Stimulated activated CD4-positive, alpha-beta T cell treated with anti-CD3 and anti-CD28 coated beads, TNF-alpha, amount 100 ng/mL, for 48 hours (primary cell): ENCODE data around the gene CACNB2.
"Not testable (repeated sequence)": the region's sequence is repeated elsewhere in the genome, so short reads cannot be mapped to it uniquely, and the experiment has no call there.

Experiments used
- DNase-seq, 3 donors: peaks; one replicate each; pipeline ENCODE4 v3.0.0-alpha.2; 2020; ENCODE audit warnings: low read depth in 3 of 3

CACNB2 gene

DNA sequence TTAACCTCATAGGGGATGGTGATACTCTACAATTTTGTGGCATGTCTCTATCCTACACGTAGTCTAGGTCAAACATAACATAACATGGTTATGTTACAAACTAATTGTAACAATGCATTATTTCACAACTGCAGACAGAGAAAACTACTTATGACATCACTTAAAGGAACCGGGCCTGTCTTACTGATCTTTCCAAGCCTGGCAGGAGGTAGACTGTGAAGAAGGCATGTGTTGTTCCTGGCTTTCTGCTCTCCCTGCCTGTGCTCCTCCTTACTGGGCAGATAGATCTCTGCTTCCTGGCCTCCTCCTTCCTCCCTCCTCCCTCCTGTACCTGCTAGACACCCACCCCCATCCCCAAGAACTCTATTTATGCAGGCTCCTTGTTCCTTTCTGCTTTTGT lies 5.4 kb downstream of the CACNB2 start:
- DNase-seq, result no peak

DNA sequence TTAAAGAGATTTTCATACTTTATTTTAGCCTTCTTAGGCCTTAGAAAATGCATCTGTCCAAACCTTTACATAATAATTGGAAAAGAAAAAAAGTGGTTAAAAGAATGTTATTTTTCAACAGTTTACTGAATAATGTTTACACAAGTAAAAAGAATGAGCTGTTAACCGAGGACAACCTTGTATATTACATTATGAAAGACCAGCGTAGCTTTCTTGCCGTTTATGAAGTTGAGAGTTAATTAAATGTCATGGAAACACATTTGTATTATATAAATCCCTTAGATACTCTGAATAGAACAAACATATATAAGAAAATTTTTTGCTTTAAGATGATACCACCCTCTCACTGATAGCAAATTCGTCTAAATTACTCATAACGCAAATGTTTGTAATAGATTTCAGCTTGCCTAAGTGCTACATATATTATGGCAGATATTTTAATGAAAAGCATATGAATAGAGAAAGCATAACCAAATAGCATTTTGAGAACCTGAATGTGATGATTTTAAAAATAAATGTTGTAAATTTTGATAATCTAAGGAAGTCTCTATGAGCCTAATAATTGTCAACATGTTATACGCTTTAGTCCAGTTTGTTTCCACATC lies 9.1 kb downstream of the CACNB2 start:
- no peak for DNase-seq

DNA sequence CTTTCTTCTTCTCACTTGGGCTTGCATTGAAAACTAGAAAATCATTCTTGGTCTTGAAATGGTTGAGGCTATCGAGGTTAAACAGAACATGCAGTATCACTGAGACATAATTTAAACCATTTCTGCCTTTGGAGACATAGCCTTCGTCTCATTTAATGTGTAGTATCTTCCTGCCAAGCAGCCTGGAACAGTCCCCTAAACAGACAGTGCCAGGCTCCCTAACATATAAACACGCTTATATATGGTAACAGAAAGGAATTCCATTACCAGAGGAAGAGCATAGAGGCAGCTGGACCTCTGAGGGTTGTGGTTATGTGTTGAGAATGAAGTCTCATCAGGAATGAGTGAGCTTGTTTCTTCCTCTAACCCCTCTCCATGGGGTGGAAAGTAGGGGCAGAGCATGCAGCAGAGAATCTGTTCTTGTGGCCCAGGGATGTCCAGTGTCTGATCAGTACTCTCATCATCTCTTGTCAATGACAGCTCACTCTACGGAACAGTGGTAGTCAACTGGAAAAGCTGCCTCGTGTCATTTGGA lies 11.2 kb downstream of the CACNB2 start:
- DNase-seq, result no peak

DNA sequence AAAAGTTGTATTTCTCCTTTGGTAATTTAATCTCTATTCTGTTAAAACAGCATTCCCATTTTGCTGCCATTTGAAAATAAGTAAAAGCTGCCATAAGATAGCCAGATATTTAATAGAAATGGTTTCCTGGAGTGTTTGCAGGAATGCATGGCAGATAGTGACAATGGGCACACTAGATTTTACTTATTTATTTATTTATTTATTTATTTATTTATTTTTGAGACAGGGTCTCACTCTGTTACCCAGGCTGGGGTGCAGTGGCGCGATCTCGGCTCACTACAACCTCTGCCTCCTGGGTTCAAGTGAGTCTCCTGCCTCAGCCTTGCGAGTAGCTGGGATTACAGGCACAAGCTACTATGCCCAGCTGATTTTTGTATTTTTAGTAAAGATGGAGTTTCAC lies 13.2 kb downstream of the CACNB2 start:
- DNase-seq, result not testable (repeated sequence)

DNA sequence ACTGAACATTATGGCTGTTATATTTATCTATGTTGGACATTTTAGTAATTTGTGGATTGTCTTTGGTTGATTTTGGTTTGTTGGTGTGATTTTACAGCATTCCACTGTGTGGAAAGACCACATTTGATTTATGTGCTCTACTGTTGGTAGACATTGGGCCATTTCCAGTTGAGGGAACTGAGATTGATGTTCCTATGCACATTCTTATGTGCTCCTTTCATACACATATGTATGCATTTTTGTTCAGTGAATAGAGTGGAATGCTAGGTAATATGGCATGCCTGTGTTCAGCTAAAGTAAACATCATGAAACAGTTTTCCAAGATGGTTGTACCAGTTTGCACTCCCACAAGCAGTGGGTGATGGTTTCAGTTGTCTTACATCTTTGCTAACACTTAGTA lies 15.1 kb downstream of the CACNB2 start:
- no peak for DNase-seq

DNA sequence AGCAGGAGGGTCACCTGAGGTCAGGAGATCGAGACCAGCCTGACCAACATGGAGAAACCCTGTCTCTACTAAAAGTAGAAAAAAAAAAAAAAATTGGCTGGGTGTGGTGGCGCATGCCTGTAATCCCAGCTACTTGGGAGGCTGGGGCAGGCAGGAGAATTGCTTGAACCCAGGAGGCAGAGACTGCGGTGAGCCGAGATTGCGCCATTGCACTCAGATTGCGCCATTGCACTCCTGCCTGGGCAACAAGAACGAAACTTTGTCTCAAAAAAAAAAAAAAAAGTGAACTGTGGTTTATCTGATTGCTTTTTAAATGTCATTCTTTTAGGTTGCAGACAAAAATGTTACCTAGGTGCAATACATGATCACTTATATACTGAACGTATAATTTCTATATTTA lies 16.6 kb downstream of the CACNB2 start:
- DNase-seq, result not testable (repeated sequence)

DNA sequence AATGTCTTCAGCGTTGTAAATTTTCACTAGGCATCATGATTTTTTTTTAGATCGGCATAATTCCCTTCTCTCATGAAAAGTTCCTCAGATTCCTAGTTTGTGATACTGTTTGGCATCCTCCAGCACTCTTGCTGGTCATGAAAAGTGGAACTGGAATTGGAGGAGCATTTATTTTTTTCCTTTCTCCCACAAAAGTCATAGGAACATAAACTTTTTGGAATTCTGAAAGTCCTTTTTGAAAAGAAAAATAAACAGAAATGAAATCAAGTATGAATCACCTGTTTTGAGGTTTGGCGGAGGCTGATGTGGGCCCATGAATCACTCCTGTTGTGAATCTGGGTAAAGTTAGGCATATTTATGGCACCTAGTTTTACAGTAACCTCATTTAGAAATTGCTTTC lies 17.7 kb downstream of the CACNB2 start:
- DNase-seq, result no peak

DNA sequence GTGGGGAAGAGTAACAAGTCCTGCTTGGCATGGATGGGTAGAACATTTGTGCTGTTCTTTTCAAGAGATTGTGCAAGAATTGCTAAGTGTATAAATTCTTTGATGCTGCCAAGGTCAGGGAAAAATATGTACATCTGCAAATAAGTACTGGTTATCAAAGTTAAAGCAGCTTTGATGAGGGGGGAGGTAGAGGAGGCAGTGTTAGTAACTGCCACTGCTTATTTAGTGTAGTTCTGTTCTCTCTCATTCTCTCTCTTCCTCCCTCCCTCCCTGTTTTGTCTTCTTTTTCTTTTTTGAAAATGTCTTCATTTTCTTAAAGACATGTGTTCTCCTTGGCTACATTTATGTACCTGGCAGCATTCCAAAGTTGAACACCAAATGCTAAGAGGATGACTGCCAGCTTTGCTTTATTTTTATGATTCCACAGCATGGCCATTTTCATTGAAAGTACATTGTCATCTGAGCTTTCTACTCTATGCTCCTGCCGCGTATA lies 18.6 kb downstream of the CACNB2 start:
- no peak for DNase-seq

DNA sequence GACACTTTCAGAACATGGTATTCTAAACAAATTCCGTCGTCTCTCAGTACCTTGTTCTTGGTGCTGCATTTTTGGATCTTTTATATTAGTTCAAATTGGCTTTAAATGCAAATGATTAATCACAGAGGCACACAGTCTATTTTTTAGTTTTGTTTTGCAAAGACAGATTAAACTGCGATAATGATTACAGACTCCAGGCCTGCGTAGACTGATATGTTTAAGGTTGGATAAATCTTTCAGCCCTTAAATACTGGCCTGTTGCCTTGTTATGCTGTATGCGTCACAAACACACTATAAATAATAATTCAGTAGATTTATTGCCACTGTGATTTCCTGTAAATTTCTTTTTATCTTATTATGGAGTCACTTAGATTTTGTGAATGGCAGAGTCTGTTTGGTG lies 19.3 kb downstream of the CACNB2 start:
- no peak for DNase-seq

DNA sequence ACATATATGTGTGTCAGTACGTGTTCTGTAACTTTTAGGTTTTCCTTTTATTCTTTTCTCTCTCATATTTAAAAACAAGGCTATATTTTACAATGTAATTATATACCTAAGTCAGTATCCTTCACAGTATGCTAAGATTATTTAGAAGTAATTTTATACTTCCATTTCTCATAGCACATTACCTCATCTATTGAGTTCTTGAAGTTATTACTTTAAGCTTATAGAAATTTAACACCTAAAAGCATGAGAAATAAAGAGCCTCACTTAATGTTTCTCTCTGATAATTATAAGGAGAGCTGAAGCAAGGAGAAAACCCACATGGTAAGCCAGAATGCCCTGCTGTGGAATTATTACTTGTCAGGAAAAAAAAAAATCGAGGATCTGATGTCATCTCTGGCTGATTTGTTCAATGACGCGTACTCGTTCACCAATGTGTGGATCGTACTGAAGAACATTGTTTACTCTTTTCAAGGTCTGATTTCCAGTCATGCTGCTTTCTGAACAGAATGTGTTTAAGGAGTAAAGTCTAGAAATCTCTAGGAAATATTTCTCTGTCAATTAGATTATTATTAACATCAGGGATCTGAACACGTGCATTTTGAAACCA lies 21.9 kb downstream of the CACNB2 start:
- no peak for DNase-seq

DNA sequence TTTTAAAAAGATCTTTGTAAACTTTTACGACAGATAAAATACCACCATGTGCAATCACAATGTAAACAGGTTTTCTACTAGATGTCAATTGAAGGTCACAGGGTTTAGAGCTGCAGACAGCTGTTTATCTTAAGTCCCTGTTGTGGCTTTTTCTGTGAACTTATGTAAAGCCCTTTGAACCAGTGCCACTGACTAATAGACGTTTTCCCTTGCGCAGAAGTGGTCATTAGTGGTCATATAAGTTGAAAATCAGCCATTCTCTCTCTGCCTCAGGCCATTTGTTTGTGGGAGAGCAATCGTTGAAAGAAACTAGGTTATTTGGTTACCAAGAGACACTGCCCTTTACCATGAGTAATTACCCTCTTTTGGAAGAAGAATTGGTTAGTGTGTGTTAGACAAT lies 23.9 kb downstream of the CACNB2 start:
- no peak for DNase-seq

DNA sequence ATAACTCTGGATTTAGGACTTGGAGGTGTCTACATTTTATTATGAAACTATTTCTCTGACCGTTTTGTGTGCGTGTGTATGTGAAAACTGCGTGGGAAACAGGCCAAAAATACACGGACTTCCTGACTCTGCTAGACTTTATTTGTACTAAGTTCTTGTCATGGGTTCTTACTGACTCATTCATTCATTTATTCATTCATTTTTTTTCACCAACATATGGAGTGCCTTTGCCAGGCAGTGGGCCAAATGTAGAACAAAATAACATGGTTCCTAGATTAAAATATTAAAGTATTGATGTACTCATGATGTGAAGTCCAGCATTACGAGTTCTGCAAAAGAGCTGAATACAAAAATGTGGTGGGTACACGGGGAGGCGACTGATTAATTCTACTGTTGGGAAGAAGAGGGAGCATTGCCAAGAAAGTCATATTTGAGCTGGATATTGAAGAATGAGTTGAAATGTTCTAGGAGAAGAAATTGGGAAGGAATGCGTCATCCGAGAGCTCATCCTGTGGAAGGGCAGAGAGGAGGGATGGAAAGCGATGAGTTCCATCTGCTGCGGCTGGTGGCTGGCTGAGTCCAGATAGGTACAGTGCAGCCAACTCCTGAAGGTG lies 24.6 kb downstream of the CACNB2 start:
- no peak for DNase-seq

DNA sequence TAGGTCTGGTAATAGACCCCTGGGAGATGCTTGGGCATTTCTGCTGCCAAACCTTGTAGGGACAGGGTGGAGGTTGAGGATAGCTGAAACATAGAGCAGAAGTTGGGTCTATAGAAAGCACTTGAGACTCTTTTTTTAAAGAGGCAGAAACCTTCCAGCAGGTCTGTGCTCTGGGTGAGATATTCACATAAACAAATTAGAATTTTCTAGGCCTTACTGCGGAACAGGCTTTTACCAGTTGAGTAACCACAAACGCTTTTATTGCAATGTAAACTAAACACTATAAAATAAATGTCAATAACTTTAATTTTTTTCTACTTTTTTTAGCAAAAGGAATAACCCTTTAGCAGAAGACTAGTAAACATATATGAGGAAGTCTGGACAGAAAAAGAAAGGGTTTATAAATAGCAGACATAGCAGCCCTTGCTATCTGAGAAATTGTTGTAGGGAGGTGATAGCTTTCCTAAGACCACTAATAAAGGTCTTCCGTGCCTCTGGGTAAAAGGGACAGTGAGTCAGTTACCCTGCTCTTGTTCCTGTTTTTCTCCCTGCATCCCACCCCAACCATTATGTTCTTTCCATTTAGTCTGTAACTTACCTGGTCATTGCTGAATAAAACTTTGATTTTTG lies 38.7 kb downstream of the CACNB2 start:
- no peak for DNase-seq

DNA sequence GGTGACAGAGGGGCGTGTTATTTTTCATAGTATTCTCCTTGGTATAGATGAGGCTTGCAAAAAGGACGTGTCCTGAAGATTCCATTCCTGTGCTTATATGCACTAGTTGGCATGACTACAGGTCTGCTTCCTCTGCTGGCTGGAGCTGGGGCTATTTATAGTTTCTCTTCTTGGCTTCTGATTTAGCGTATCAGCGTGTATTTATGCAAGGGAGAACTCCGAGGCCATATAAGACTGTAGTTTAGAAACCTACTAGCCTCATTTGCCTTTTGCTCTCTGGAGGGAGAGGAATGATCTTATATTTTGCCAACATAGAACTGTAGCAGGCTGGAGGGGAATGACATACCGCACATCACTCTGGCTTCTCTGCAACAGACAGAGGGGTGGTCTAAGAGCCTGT lies 39.7 kb downstream of the CACNB2 start:
- DNase-seq, result no peak

DNA sequence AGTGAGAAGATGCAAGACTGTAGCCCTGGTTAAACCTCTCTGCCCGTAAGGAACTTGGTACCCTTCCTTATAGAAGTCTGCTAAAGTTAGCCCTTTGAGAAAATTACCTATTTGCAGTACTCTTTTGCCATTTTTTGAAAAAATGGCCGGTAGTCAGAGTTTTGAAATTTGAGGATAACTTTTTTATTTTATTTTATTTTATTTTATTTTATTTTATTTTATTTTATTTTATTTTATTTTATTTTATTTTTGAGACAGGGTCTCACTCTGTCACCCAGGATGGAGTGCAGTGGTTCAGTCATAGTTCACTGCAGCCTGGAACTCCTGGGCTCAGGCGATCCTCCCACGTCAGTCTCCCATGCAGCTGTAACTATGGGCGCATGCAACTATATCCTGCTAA lies 41.2 kb downstream of the CACNB2 start:
- not testable (repeated sequence) for DNase-seq

DNA sequence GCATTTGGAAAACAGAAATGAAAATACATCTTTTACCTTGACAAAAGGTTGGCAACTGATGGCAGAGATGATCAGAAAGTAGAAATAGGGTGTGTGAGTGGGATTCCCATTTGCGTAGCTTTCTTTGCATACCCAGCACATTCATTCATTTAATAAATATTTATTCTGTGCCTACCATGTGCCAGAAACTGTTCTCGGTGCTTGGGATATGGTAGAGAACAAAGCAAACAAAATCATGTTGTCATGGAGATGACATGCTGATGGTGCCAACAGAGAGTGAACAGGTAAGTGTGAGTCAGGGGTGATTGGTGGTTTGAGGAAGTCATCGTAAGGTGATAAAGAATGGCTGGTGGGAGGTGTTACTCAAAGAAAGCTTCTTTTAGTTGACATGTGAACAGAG lies 45.4 kb downstream of the CACNB2 start:
- DNase-seq, result no peak

DNA sequence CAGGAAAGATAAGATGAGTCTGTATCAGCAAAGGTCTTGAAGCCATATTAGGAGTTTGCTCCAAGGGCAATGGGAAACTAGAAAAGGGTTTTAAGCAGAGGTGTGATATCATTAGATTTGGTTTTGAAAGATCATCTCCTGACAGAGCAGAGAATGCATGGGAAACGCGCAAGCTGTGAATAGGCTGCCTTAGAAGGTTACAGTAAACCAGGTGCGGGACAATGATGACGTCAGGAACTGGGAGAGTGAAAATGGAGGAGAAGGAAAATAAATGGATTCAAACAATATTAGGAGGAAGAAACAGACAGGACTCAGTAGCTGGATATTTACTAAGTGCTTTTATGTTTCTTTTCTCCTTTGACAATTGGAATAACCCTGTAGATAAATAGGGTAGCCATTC lies 50.6 kb downstream of the CACNB2 start:
- DNase-seq, result no peak

DNA sequence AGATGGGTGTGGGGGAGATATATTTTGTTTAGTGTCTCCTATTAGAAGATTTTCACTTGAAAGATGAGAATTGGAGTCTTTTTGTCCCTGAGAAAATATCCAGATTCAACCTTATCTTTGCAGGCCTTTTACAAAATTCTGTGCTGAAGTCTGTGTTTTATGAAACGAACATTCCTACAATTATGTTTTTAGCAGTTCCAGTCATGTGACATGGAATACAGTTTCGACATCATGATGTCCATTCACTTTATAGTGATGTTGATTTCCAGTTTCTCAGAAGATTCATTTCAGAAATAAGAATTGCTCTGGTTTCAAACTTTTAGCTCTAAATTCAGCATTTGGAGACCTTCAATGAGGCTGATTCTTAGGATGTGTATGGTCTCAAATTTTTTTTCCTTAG lies 54.4 kb downstream of the CACNB2 start:
- DNase-seq, result no peak

DNA sequence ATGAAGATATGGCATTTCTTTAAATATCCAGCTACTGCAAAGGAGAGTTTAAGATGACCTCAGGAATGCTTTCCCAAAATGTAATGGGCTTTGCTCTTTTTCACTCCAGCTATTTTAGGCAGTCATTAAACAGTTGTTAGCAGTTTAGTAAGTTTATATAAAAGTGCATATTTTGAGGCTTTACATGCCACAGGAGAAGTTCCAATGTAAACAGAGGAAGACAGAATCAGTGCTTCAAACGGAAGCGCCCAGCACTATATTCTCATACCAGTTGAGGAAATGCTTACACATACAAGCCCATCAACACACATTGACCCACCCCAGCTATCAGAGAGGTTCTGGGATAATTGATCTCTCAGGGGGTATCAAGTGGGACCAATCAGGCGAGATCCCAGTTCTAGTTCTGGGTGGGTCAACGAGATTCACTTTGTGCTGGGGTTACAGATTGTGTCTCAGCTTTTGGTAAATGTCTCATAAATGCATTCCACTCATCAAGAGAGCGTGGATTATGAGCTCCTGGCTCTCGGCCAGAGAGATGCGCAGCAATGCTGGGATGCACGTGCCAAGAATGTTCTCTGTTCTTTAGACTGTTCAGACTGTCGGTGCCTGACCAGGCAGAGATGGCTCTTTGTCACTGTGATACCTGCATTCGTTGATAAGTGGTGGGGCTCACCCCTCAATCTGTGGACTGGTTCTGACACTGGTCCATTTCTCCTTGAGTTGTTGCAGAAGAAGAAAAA lies 55.0 kb downstream of the CACNB2 start:
- no peak for DNase-seq

DNA sequence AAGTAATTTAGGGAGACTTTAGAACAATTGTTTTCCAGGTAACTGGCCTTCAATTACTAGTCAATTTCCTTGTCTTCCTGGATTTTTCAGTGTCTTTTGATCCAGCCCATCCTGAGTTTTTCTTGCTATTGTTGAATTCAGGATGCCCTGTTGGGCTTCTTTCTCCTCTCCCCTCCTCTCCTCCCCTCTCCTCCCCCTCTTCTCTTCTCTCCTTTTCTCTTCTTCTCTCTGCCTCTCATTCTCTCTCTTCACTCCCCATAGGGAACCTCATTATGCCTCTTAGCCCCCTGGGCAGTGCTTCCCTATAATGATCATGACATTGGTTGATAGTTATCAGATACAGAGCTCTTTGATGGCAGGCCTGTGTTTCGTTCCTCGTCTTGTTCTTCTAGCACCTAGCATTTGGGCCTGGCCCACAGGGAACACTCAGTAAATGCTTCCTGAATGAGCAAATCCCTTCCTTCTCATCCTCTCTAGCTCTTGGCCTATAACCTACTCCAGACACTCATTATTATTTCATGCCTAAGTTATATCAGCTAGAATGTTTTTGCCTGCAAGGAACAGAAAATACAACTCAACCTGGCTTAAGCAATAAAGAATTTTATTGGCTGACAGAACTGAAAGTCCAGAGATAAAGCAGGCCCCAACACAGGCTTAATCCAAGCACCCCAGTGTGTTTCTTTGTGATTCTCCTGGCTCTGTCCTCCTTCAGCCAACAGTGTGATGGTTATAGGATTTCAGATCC lies 56.8 kb downstream of the CACNB2 start:
- no peak for DNase-seq

DNA sequence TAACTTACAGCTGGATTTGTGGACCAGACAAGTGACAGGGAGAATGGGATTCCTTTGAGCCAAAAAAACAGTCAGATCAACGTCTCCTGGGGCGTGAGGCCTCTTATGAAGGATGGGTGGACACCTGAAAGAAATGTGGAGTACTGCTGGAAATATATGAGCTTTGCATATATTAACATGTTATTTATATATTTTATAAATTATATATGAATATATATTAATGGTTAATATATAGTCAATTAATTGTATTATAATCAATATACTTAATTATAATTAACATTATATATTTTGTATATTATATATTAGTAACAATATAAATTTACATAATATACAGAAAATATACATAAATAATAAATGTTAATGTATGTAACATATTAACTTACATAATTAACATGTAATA lies 57.5 kb downstream of the CACNB2 start:
- DNase-seq, result no peak
